Measurements from ENCODE around the gene PAPPA2. TPM values are rescaled to one million over a fixed set of nuclear protein-coding genes. Genes with fewer than 3 reads are reported as not detected.

PAPPA2 gene
- total RNA-seq, 2 donors from 2014 or later: 1.3 TPM; not detected in 1

DNA sequence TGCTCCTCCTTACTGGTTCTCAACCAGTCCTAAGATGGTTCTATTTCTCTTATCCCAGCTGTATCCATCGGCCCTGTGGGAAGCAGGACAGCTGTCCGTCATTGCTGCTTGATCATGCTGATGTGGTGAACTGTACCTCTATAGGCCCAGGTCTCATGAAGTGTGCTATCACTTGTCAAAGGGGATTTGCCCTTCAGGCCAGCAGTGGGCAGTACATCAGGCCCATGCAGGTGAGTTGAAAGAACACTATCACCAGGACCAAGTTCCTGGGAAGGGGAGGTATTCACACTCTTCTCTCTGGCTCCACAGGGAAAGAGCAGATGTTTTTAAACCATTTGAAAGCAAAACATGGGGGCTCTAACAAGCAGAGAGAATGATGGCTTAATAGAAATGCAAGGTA is 302.6 kb downstream of the PAPPA2 start:
- H3K4me1 Mint-ChIP-seq: peaks cover 1% of the 10 kb centered on the region
- H3K4me3 Mint-ChIP-seq: no peak overlapping the region
- no peaks in the 10 kb centered on the region for H3K9me3 Mint-ChIP-seq
- Histone ChIP-seq H3K27me3 (ENCODE audit: control insufficient read depth, insufficient read depth, low read length, poor library complexity, severe bottlenecking) (no peaks in the 10 kb centered on the region), H3K27ac (ENCODE audit: low read depth, low read length) (no peak overlapping the region), H3K9ac (ENCODE audit: extremely low read depth, low read length, poor library complexity, severe bottlenecking) (no peak overlapping the region), H3K36me3 (ENCODE audit: control insufficient read depth, insufficient read depth, low read length) (no peaks in the 10 kb centered on the region), H3K4me3 (ENCODE audit: low read length) (no peak overlapping the region), H3K4me1 (ENCODE audit: control insufficient read depth, insufficient read depth, low read length) (no peaks in the 10 kb centered on the region), H3K9me3 (ENCODE audit: control insufficient read depth, low read length) (no peaks in the 10 kb centered on the region)
- TF ChIP-seq, protein P1, sequence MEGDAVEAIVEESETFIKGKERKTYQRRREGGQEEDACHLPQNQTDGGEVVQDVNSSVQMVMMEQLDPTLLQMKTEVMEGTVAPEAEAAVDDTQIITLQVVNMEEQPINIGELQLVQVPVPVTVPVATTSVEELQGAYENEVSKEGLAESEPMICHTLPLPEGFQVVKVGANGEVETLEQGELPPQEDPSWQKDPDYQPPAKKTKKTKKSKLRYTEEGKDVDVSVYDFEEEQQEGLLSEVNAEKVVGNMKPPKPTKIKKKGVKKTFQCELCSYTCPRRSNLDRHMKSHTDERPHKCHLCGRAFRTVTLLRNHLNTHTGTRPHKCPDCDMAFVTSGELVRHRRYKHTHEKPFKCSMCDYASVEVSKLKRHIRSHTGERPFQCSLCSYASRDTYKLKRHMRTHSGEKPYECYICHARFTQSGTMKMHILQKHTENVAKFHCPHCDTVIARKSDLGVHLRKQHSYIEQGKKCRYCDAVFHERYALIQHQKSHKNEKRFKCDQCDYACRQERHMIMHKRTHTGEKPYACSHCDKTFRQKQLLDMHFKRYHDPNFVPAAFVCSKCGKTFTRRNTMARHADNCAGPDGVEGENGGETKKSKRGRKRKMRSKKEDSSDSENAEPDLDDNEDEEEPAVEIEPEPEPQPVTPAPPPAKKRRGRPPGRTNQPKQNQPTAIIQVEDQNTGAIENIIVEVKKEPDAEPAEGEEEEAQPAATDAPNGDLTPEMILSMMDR (conservative IDR thresholded peaks at IDR 0.05): peak; percentile 72
- DNase-seq: peak; percentile 75
- peaks cover 2% of the 10 kb centered on the region for H3K27me3 Mint-ChIP-seq (ENCODE audit: insufficient read depth)
- H3K36me3 Mint-ChIP-seq (ENCODE audit: low read depth): no peaks in the 10 kb centered on the region
- 80 to 100% methylated on average over 1 to 2 of the region's 2 CpGs for WGBS, 2 experiments (ENCODE audit: insufficient coverage in 1 of 2, insufficient read length in 1 of 2)
- no peak overlapping the region for H3K27ac Mint-ChIP-seq

DNA sequence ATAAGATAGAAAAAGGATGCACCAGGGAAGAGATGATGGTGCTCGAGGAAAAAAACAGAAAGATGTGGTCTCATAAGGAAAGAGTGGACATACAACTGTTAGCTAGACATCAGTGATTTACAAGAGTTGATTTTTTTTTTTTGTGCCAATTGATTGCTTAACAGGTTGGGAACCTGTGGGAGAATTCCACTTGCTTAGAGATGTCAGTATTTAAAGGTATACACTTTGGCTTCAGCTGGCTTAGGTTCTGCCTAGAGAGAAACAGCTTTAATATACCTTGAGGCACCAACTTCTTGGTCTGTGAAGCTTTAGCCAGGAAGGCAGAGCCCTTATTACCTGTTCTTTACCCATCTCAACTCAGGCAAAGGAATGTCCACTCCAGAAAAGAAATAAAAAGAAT is 303.8 kb downstream of the PAPPA2 start:
- no peaks in the 10 kb centered on the region for H3K27me3 ChIP-seq (ENCODE audit: control insufficient read depth, insufficient read depth, low read length, poor library complexity, severe bottlenecking)
- Mint-ChIP-seq H3K36me3 (ENCODE audit: low read depth) (no peaks in the 10 kb centered on the region), H3K27me3 (ENCODE audit: insufficient read depth) (peaks cover 2% of the 10 kb centered on the region), H3K27ac (no peak overlapping the region), H3K4me3 (no peak overlapping the region), H3K9me3 (no peaks in the 10 kb centered on the region), H3K4me1 (peaks cover 1% of the 10 kb centered on the region)
- H3K36me3 ChIP-seq (ENCODE audit: control insufficient read depth, insufficient read depth, low read length): no peaks in the 10 kb centered on the region
- H3K9me3 ChIP-seq (ENCODE audit: control insufficient read depth, low read length): no peaks in the 10 kb centered on the region
- H3K4me3 ChIP-seq (ENCODE audit: low read length): no peak overlapping the region
- no peaks in the 10 kb centered on the region for H3K4me1 ChIP-seq (ENCODE audit: control insufficient read depth, insufficient read depth, low read length)
- DNase-seq: no peak
- no peak overlapping the region for H3K27ac ChIP-seq (ENCODE audit: low read depth, low read length)
- H3K9ac ChIP-seq (ENCODE audit: extremely low read depth, low read length, poor library complexity, severe bottlenecking): no peak overlapping the region
- TF ChIP-seq, protein P1 (conservative IDR thresholded peaks at IDR 0.05): no peak
- WGBS, 2 experiments (ENCODE audit: insufficient coverage in 1 of 2, insufficient read length in 1 of 2): 96 to 100% methylated on average over 1 of the region's 1 CpG

DNA sequence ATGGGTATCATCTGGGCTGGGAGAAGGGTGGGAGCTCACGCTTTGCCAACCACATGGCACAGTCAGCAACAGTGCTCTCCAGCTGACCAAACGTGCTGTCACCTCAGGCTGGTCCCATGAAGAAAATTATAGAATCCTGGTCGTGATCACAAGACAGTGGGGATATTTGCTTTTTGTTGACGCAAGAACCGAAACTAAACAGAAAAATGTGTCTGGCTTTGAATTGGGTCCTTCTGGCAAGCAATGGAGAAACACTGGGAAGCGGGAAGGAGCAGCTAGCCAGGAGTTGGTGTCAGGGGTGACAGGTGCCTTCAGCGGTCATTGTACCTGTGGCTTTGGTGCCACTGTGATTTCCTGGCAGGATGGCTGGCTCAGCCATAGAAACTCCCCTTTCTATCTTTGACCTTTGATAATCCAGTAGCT is 304.8 kb downstream of the PAPPA2 start:
- Mint-ChIP-seq H3K27ac (no peak overlapping the region), H3K4me1 (peaks cover 3% of the 10 kb centered on the region), H3K27me3 (ENCODE audit: insufficient read depth) (peaks cover 2% of the 10 kb centered on the region)

More for the DNA sequence above, 304.8 kb downstream of the PAPPA2 start:
- no peak overlapping the region for H3K9ac ChIP-seq (ENCODE audit: extremely low read depth, low read length, poor library complexity, severe bottlenecking)
- 93 to 94% methylated on average over 7 of the region's 7 CpGs for WGBS, 2 experiments (ENCODE audit: insufficient coverage in 1 of 2, insufficient read length in 1 of 2)
- no peak overlapping the region for H3K4me3 ChIP-seq (ENCODE audit: low read length)
- TF ChIP-seq, protein P1 (conservative IDR thresholded peaks at IDR 0.05): no peak
- no peaks in the 10 kb centered on the region for H3K36me3 ChIP-seq (ENCODE audit: control insufficient read depth, insufficient read depth, low read length)
- Mint-ChIP-seq H3K9me3 (no peaks in the 10 kb centered on the region), H3K36me3 (ENCODE audit: low read depth) (no peaks in the 10 kb centered on the region), H3K4me3 (no peak overlapping the region)
- no peak overlapping the region for H3K27ac ChIP-seq (ENCODE audit: low read depth, low read length)
- H3K4me1 ChIP-seq (ENCODE audit: control insufficient read depth, insufficient read depth, low read length): no peaks in the 10 kb centered on the region
- H3K9me3 ChIP-seq (ENCODE audit: control insufficient read depth, low read length): no peaks in the 10 kb centered on the region
- no peak for DNase-seq
- H3K27me3 ChIP-seq (ENCODE audit: control insufficient read depth, insufficient read depth, low read length, poor library complexity, severe bottlenecking): no peaks in the 10 kb centered on the region

Data from endodermal cell (in vitro differentiated cells).